Right lobe of liver (tissue), 6 donors: ENCODE measurements around the gene SIGLEC15. TPM values are rescaled to one million over a fixed set of nuclear protein-coding genes. Genes with fewer than 3 reads are reported as not detected.
"Not testable (repeated sequence)": the region's sequence is repeated elsewhere in the genome, so short reads cannot be mapped to it uniquely, and the experiment has no call there.

Source experiments
- ATAC-seq, 4 donors: fragments of 200-7000 bp; cut with Tn5 transposase; one replicate each; pipeline ENCODE4 v1.9.1; 2020; ENCODE audit warnings: mild to moderate bottlenecking in 4 of 4, moderate library complexity in 4 of 4
- DNase-seq, 3 donors: peaks; one replicate each; pipeline ENCODE4 v3.0.0-alpha.2; 2020
- H3K27ac ChIP-seq, 3 donors: fragments of 200-600 bp; one replicate each; pipeline ENCODE4 v1.8.0; 2022
- H3K27me3 ChIP-seq, 2 donors: fragments of 200-600 bp; one replicate each; pipeline ENCODE4 v1.8.0; 2022
- H3K36me3 ChIP-seq, 4 donors: fragments of 200-600 bp; sonication (generic) in 1 of 4; one replicate each; pipeline versions ENCODE4 v1.5.1 to v1.8.0; 2017 to 2022; ENCODE audit warnings: control low read depth in 1 of 4
- H3K4me1 ChIP-seq, 4 donors: fragments of 200-600 bp; sonication (generic) in 1 of 4; one replicate each; pipeline versions ENCODE4 v1.5.1 to v1.8.0; 2017 to 2022; ENCODE audit warnings: control low read depth in 1 of 4
- H3K4me3 ChIP-seq, 3 donors: fragments of 200-600 bp; one replicate each; pipeline ENCODE4 v1.8.0; 2022
- H3K9me3 ChIP-seq, 4 donors: fragments of 200-600 bp; sonication (generic) in 1 of 4; one replicate each; pipeline versions ENCODE4 v1.5.1 to v1.8.0; 2017 to 2022; ENCODE audit warnings: control low read depth in 1 of 4
- CTCF ChIP-seq, 4 donors: fragments of 200-600 bp in 3 of 4; fragments of 450-650 bp in 1 of 4; IDR thresholded peaks; one replicate each; pipeline versions ENCODE4 v1.5.1 to v1.8.0; 2016 to 2022; ENCODE audit warnings: antibody characterized with exemption in 4 of 4, mild to moderate bottlenecking in 2 of 4
- POLR2A ChIP-seq: fragments of 450-650 bp; IDR thresholded peaks from one replicate; pipeline ENCODE4 v1.6.1; 2017; ENCODE audit warnings: antibody characterized with exemption, mild to moderate bottlenecking
- WGBS: methylation state at CpG from one replicate; pipeline ENCODE4 v1.1.6; 2018; ENCODE audit warnings: low coverage, low lambda C conversion rate; ENCODE audit not compliant: insufficient coverage; ENCODE audit errors: missing lambda C conversion rate; 5-methylcytosine and 5-hydroxymethylcytosine counted together
- intact Hi-C, 2 donors: fragments of 100-400 bp; cut with DNase I; formaldehyde crosslinking; loops; one replicate each; pipeline versions ENCODE4 v1.11.2 to v1.14.1; 2022
- total RNA-seq, 6 experiments: library from RNA; depleted of rRNA in 2 of 6; stranded (reverse); fragments of >200 nt in 2 of 6; fragmentation: NEBNext Ultra II Directional in 3 of 6; extraction: Animal tissue kit (Norgen Biotek cat#: 25700) in 3 of 6; gene quantifications; one replicate each; pipeline versions ENCODE4 v1.1.0 to v1.2.4, GENCODE V29; 2016 to 2023
- donor health status: DM: no; HTN: yes; CAD: no.
- donor health status: DM: no; HTN: no; CAD: no.
- donor health status: DM: no; HTN: no; CAD: no.
- donor health status: DM: no; HTN: yes; CAD: no.
- donor health status: DM: no; HTN: yes; CAD: no.

The SIGLEC15 gene
- total RNA-seq, 6 experiments from 2014 or later: 0.12 to 0.35 (median 0.19) TPM; not detected in 2

- H3K4me1 ChIP-seq, intact Hi-C loops, H3K9me3 ChIP-seq, H3K27me3 ChIP-seq, H3K27ac ChIP-seq, H3K36me3 ChIP-seq, H3K4me3 ChIP-seq: not testable (repeated sequence)
- ATAC-seq: peak; percentile 99 to 100 (median 100)
- peak in 2 of 4 donors; percentile 8 to 11 for TF ChIP-seq CTCF (IDR thresholded peaks at IDR 0.05)
- DNase-seq: peak in 2 of 3 donors; percentile 52 to 63
Measured at GRCh38 chr18:45814733-45815132, 10.7 kb upstream of the SIGLEC15 start.

GRCh38 chr18:45817543-45817942 lies 7.9 kb upstream of the SIGLEC15 start:
- WGBS: 60% methylated on average over 1 of the region's 1 CpG
- no peak for DNase-seq
- H3K4me1 ChIP-seq: peaks cover 0 to 8% (median 0%) of the 10 kb centered on the region in 4 donors

GRCh38 chr18:45818765-45819164 lies 6.7 kb upstream of the SIGLEC15 start:
- WGBS: 71% methylated on average over 5 of the region's 8 CpGs
- H3K27ac ChIP-seq, H3K4me3 ChIP-seq, ATAC-seq, H3K36me3 ChIP-seq, H3K9me3 ChIP-seq, H3K4me1 ChIP-seq, H3K27me3 ChIP-seq, intact Hi-C loops, DNase-seq: not testable (repeated sequence)

More at GRCh38 chr18:45817543-45817942, 7.9 kb upstream of the SIGLEC15 start:
- Histone ChIP-seq H3K9me3 (no peaks in the 10 kb centered on the region), H3K27ac (no peak overlapping the region), H3K27me3 (no peaks in the 10 kb centered on the region), H3K4me3 (no peak overlapping the region), H3K36me3 (no peaks in the 10 kb centered on the region)
- TF ChIP-seq CTCF (IDR thresholded peaks at IDR 0.05) (no peak), POLR2A (no peak)
- intact Hi-C loops: no loop called here
- no peak for ATAC-seq

GRCh38 chr18:45820106-45820745 lies 5.2 kb upstream of the SIGLEC15 start:
- no peak for TF ChIP-seq CTCF (IDR thresholded peaks at IDR 0.05)
- no peak for TF ChIP-seq POLR2A
- 100% methylated on average over 1 of the region's 3 CpGs for WGBS
- Histone ChIP-seq H3K27ac (no peak overlapping the region), H3K9me3 (no peaks in the 10 kb centered on the region), H3K4me3 (no peak overlapping the region), H3K4me1 (no peaks in the 10 kb centered on the region), H3K36me3 (no peaks in the 10 kb centered on the region), H3K27me3 (no peaks in the 10 kb centered on the region)
- DNase-seq (no peak), ATAC-seq (peak; percentile 47 to 83 (median 77))
- intact Hi-C loops: no loop called here

- DNase-seq: no peak
- no peaks in the 10 kb centered on the region for H3K9me3 ChIP-seq
- 80% methylated on average over 2 of the region's 2 CpGs for WGBS
- no peaks in the 10 kb centered on the region for H3K4me1 ChIP-seq
- intact Hi-C loops: no loop called here
- H3K27ac ChIP-seq: no peak overlapping the region
- no peak for TF ChIP-seq POLR2A
- no peak for TF ChIP-seq CTCF (IDR thresholded peaks at IDR 0.05)
- H3K27me3 ChIP-seq: no peaks in the 10 kb centered on the region
- H3K4me3 ChIP-seq: no peak overlapping the region
- ATAC-seq: no peak
- no peaks in the 10 kb centered on the region for H3K36me3 ChIP-seq
Measured at GRCh38 chr18:45821026-45821425, 4.4 kb upstream of the SIGLEC15 start.
